ENCODE results near the gene NT5DC4.

DNA sequence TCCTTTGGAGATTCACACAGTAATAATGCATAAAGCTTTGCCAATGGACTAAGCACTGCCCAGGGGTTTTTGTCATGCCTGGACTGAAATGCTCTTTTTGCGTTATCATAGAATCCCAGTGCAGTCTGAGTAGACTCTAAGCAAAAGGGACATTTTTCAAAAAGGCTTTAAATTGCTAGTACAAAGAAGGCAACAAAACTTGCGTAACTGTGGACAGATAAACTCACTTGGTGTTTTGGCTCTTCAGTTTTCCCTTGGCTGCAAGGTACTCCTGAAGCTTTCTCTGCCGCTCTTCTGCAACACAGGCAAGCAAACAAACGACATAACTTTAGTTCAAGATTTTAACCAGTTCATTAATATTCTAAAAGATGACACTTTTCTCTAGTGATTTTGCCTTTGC is 41.5 kb downstream of the NT5DC4 start:
- TF ChIP-seq CTCF (conservative IDR thresholded peaks at IDR 0.05; ENCODE audit: low read depth, low read length) (no peak), EZH2 (IDR thresholded peaks at IDR 0.05; ENCODE audit: borderline replicate concordance, low read depth, low read length, poor library complexity, severe bottlenecking) (no peak)
